ENCODE results near the gene NDUFC2. TPM values are rescaled to one million over a fixed set of nuclear protein-coding genes. Genes with fewer than 3 reads are reported as not detected.
"Not testable (repeated sequence)": the region's sequence is repeated elsewhere in the genome, so short reads cannot be mapped to it uniquely, and the experiment has no call there.

Gene NDUFC2
- total and polyA plus RNA-seq, 2 donors (not counting 1 experiment from before 2014, with no cell fraction given): 93.9 to 101 TPM

DNA sequence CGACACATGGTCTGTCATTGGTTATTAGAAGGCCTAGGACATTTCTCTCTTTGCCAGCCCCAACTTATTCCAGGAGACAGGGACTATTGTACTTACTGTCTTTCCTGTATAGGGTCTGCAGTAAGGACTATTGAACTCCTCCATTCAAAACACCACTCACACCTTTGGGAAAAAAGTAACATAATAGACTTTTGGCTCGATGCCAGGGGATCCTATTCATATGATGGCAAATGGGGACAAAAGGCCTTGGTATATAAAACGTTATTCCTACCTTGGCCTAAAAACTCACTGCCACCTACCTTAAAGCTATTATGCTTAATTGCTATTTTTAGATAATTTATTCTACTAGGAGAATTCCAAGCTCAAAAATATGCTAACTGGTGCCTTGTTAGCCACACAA is 6.3 kb upstream of the NDUFC2 start:
- H3K27ac ChIP-seq (ENCODE audit: insufficient read depth, low read length): no peak overlapping the region
- no peak for DNase-seq (ENCODE audit: low read depth in 2 of 2)
- no peaks in the 10 kb centered on the region for H3K9me3 ChIP-seq (ENCODE audit: control insufficient read depth, insufficient read depth, low read depth, low read length)
- no peaks in the 10 kb centered on the region for H3K79me2 ChIP-seq (ENCODE audit: control insufficient read depth, insufficient read depth, low read length)
- no peak overlapping the region for H2AFZ ChIP-seq (ENCODE audit: low read length)
- H3K27me3 ChIP-seq (ENCODE audit: control insufficient read depth, insufficient read depth, low read length): no peaks in the 10 kb centered on the region
- no peak overlapping the region for H3K4me2 ChIP-seq (ENCODE audit: extremely low read depth, insufficient read depth, low read length)
- TF ChIP-seq, protein P1, sequence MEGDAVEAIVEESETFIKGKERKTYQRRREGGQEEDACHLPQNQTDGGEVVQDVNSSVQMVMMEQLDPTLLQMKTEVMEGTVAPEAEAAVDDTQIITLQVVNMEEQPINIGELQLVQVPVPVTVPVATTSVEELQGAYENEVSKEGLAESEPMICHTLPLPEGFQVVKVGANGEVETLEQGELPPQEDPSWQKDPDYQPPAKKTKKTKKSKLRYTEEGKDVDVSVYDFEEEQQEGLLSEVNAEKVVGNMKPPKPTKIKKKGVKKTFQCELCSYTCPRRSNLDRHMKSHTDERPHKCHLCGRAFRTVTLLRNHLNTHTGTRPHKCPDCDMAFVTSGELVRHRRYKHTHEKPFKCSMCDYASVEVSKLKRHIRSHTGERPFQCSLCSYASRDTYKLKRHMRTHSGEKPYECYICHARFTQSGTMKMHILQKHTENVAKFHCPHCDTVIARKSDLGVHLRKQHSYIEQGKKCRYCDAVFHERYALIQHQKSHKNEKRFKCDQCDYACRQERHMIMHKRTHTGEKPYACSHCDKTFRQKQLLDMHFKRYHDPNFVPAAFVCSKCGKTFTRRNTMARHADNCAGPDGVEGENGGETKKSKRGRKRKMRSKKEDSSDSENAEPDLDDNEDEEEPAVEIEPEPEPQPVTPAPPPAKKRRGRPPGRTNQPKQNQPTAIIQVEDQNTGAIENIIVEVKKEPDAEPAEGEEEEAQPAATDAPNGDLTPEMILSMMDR (conservative IDR thresholded peaks at IDR 0.05 in 1 of 2, IDR thresholded peaks at IDR 0.05 in 1 of 2; ENCODE audit: low read depth in 1 of 2, low read length in 2 of 2): no peak
- TF ChIP-seq EZH2 (IDR thresholded peaks at IDR 0.05; ENCODE audit: low read length, missing control alignments): no peak
- H4K20me1 ChIP-seq (ENCODE audit: control insufficient read depth, extremely low read depth, insufficient read depth, low read length): no peaks in the 10 kb centered on the region
- no peaks in the 10 kb centered on the region for H3K36me3 ChIP-seq (ENCODE audit: control insufficient read depth, insufficient read depth, low read length)
- H3K4me1 ChIP-seq (ENCODE audit: control insufficient read depth, extremely low read depth, insufficient read depth, low read length): no peaks in the 10 kb centered on the region
- no peak overlapping the region for H3K9ac ChIP-seq (ENCODE audit: insufficient read depth, low read length)
- no peak overlapping the region for H3K4me3 ChIP-seq (replicated peaks in 1 of 4; ENCODE audit: control extremely low read depth in 1 of 4, insufficient read depth in 1 of 4, low read depth in 3 of 4, low read length in 4 of 4)

DNA sequence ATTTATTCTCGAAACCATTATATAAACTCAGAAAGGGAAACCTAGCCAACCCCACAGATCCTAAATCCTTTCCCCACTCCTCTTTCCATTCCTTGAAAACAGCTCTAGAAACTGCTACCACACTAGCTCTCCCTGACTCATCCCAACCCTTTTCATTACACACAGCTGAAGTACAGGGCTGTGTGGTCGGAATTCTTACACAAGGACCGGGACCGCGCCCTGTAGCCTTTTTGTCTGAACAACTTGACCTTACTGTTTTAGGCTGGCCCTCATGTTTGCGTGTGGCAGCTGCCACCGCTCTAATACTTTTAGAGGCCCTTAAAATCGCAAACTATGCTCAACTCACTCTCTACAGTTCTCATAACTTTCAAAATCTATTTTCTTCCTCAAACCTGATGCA is 4.8 kb upstream of the NDUFC2 start:
- not testable (repeated sequence) for H3K36me3 ChIP-seq (ENCODE audit: control insufficient read depth, insufficient read depth, low read length); H2AFZ ChIP-seq (ENCODE audit: low read length); H3K27ac ChIP-seq (ENCODE audit: insufficient read depth, low read length); H3K9ac ChIP-seq (ENCODE audit: insufficient read depth, low read length); H3K9me3 ChIP-seq (ENCODE audit: control insufficient read depth, insufficient read depth, low read depth, low read length); H3K4me1 ChIP-seq (ENCODE audit: control insufficient read depth, extremely low read depth, insufficient read depth, low read length); H3K27me3 ChIP-seq (ENCODE audit: control insufficient read depth, insufficient read depth, low read length); H3K79me2 ChIP-seq (ENCODE audit: control insufficient read depth, insufficient read depth, low read length); H4K20me1 ChIP-seq (ENCODE audit: control insufficient read depth, extremely low read depth, insufficient read depth, low read length); H3K4me2 ChIP-seq (ENCODE audit: extremely low read depth, insufficient read depth, low read length)
- H3K4me3 ChIP-seq (replicated peaks in 1 of 4; ENCODE audit: control extremely low read depth in 1 of 4, insufficient read depth in 1 of 4, low read depth in 3 of 4, low read length in 4 of 4): peak overlapping the region in 1 of 4 experiments; percentile 58
- DNase-seq (ENCODE audit: low read depth in 2 of 2): peak in 1 of 2 donors; percentile 74

DNA sequence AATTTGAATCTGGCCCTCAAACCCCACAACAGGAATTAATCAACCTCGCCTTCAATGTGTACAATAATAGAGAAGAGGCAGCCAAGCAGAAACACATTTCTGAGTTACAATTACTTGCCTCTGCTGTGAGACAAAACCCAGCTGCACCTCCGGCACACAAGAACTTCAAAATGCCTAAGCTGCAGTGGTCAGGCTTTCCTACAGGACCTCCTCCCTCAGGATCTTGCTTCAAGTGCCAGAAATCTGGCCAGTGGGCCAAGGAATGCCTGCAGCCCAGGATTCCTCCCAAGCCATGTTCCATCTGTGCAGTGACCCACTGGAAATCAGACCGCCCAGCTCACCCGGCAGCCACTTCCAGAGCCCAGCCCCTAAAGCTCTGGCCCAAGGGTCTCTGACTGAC is 3.4 kb upstream of the NDUFC2 start:
- peaks cover under 1% of the 10 kb centered on the region for H3K4me1 ChIP-seq (ENCODE audit: control insufficient read depth, extremely low read depth, insufficient read depth, low read length)
- peak overlapping the region in 1 of 4 experiments; percentile 58 for H3K4me3 ChIP-seq (replicated peaks in 1 of 4; ENCODE audit: control extremely low read depth in 1 of 4, insufficient read depth in 1 of 4, low read depth in 3 of 4, low read length in 4 of 4)

More for the DNA sequence above, 3.4 kb upstream of the NDUFC2 start:
- no peaks in the 10 kb centered on the region for H3K36me3 ChIP-seq (ENCODE audit: control insufficient read depth, insufficient read depth, low read length)
- H2AFZ ChIP-seq (ENCODE audit: low read length): no peak overlapping the region
- peak; percentile 29 to 90 for DNase-seq (ENCODE audit: low read depth in 2 of 2)
- no peak overlapping the region for H3K9ac ChIP-seq (ENCODE audit: insufficient read depth, low read length)
- H3K27me3 ChIP-seq (ENCODE audit: control insufficient read depth, insufficient read depth, low read length): no peaks in the 10 kb centered on the region
- H3K79me2 ChIP-seq (ENCODE audit: control insufficient read depth, insufficient read depth, low read length): peaks cover 17% of the 10 kb centered on the region
- peak overlapping the region; percentile 15 for H3K4me2 ChIP-seq (ENCODE audit: extremely low read depth, insufficient read depth, low read length)
- H3K27ac ChIP-seq (ENCODE audit: insufficient read depth, low read length): no peak overlapping the region
- no peaks in the 10 kb centered on the region for H4K20me1 ChIP-seq (ENCODE audit: control insufficient read depth, extremely low read depth, insufficient read depth, low read length)
- no peak for TF ChIP-seq EZH2 (IDR thresholded peaks at IDR 0.05; ENCODE audit: low read length, missing control alignments)
- TF ChIP-seq, protein P1 (conservative IDR thresholded peaks at IDR 0.05 in 1 of 2, IDR thresholded peaks at IDR 0.05 in 1 of 2; ENCODE audit: low read depth in 1 of 2, low read length in 2 of 2): no peak
- no peaks in the 10 kb centered on the region for H3K9me3 ChIP-seq (ENCODE audit: control insufficient read depth, insufficient read depth, low read depth, low read length)
